DMS79 treated with DMSO at 0.1 percent for 48 hours (cell line): ENCODE measurements around the gene CYBB.
"Not testable (repeated sequence)": the region's sequence is repeated elsewhere in the genome, so short reads cannot be mapped to it uniquely, and the experiment has no call there.

Source experiments
- DNase-seq: peaks from one replicate; lab custom pipeline; 2025; lab: John Stamatoyannopoulos, UW

The CYBB gene

DNA sequence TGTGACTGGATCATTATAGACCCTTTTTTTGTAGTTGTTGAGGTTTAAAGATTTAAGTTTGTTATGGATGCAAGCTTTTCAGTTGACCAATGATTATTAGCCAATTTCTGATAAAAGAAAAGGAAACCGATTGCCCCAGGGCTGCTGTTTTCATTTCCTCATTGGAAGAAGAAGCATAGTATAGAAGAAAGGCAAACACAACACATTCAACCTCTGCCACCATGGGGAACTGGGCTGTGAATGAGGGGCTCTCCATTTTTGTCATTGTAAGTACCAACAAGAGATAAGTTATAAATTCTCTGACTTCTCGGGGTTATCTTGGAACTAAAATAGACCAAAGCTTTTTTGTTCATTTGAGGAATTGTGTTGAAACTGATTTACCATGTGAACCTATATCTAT lies at the start of gene CYBB:
Gene CYBB, plus strand, starts transcription at position 203 of the 400 bp plus-strand sequence. Its CDS starts 19 bp downstream, at position 222.
- no peak for DNase-seq

GRCh38 chrX:37745354-37745753 lies 34.5 kb upstream of the CYBB start:
- DNase-seq = no peak

DNA sequence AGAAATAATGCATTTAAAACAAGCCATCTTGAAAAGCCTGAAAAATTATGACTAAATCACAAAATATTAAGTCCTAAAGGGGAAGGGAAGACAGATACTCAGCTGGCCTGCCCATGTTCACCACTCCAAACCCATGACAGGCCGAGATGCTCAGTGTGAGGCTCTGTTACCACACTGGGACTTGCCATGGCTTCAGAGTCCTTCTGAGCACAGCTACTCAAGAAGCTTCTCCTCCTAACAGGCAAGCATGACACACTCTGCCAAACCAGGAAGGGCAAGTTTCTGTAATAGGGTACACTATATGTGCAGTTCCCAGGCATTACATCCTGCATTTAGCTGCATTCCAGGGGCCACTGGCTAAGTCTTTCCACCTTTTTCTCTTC lies 34.0 kb upstream of the CYBB start:
- DNase-seq = no peak

DNA sequence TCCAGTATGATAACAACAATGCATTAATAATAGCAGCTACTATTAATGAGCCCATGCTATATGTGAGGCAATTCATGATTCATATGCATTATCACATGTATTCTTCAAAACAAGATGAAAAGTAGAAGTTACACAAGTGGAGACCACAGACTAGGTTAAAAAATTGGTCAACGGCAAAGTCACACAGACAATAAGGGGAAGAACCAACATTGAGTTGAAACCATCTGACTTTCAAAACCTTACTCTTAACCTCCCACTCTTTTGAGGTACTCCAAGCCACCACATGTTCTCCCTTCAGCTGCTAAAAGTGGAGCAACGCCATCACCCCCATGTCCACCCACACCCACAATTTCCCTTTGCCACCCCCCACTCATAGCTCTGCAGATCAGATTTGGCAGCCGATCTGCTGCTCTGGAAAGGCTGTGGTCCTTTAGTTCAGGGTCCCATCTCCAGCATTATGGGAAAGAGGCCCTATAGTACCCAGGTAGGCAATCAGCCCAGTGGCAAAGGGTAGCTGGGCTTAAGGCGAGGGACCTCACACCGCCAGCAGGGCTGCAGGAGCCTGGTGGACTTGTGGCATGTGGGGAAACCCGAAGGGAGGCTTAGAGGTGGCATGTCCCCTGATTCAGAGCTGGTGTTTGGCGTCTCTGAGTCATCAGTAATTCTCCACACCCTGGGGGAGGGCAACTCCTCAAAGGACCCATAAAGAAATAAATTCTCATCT lies 33.5 kb upstream of the CYBB start:
- DNase-seq = no peak

DNA sequence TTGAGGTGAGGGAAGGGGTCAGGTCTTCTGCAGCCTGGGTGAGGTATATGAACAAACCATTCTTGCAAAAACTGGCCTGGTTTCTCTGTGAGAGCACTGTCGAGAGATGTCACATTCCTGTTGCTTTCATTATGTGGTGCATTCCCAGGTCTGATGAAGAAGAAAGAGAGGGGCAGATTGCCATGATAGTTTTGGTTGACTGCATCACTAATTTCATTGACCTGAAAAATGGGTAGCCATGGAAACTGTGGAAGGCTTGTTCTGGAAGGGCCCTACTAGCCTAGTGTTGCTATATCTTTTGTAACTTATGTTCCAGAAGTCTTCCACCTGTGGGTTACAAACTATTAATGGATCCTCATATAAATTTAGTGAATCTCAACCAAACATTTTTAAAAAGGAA lies 32.9 kb upstream of the CYBB start:
- DNase-seq = no peak

DNA sequence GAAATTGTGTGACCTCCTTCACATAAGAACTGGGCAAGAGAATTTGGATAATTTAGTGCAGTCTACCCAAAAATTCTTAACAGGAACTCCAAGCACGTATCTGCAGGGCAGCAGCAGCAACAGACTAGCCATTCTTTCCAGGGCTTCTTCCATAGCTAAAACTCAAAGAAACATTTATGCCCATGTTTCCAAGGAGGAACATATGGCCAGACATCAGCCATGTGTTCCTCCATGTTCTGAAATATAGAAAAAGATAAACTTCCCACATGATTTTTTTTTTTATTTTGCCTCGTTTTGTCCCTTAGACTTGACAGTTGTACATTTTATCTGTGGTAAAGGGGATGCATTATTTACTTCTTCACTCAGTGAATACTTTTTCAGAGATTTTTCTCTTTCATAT lies 27.6 kb upstream of the CYBB start:
- DNase-seq = no peak

DNA sequence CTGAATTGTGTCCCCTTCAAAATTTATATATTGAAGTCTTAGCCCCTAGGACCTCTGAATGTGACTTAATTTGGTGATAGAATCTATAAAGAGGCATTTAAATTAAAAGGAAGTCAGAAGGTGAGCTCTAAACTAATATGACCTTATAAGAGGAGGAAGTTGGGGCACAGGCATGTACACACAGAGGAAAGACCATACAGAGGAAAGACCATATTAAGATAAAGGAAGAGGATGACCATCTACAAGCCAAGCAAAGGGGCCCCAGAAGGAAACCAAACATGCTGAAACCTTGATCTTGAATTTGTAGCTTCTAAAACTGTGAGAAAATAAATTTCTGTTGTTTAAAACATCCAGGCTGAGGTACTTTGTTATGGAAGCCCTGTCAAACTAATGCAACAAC lies 26.9 kb upstream of the CYBB start:
- DNase-seq = no peak

DNA sequence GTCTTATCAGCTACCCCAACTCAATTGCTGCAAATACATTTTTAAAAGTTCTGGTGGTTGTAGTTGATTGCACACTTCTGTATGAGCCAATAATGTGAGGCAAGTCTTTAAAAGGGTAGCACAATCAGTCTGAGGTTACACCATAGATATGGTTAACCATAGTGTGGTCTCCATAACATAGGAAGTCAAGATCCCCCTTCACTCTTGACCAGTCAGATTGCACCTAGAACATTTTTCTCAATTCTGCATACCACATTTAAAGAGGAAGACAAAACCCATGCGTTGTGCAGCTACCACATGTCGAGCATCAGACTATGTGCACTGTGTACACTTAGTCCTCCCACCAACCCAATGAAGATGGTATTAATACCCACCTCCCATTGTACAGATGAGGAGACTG lies 26.5 kb upstream of the CYBB start:
- no peak for DNase-seq

DNA sequence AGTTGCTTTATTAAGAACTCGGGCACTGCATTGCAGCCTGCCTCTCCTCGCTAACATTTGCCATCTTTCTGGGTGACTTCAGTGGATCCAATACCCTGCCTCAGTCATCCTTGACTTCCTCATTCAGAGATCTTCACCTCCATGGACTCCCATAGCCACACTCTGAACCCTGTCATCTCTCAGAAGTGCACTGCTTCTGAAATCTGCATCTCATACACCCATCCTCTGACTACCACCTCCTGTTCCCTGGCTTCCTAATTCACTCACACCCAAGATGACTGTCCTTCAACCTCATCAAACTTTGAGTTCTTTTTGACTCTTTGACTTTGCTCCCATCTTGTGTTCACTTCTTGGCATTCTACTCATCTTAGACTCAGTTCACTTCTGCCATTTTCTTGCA lies 25.3 kb upstream of the CYBB start:
- DNase-seq = no peak

- no peak for DNase-seq
Observed at GRCh38 chrX:37755025-37755424, 24.8 kb upstream of the CYBB start.

DNA sequence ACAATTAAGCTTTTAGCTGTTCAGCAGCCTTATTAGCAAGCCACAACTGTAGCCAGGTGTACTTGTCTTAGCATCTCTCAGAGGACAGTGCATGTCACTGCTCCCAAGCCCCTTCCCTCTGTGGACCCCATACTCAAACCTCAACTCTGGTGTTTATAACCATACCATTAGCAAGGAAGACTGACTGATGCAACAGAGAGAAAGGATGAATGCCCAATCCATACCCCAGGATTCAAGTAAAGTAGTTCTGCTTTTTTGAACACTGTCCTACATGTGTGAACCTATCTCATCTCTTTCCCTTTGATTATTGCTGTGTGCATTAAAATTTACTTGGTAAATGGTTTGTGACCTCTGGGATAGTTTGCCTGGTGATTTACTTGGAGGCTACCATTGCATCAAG lies 22.8 kb upstream of the CYBB start:
- DNase-seq = no peak

DNA sequence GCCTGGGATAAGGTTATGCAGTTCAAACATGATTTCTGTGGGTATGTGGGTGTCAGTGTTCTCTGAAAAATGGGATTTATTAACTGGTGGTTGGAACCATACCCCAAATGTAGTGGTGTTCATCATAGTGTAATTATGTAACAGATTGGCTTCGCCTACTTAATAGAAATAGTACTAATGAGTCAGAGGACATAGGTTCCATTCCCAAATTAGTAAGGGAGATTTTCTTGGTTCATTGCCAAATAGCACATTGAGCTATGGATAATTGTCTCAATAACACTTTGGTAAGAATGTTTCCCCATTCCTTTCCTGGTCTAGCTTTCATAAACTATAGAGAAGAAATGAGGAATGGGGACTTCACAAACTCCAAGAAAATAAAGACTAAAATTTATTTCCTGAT lies 20.5 kb upstream of the CYBB start:
- DNase-seq = no peak

DNA sequence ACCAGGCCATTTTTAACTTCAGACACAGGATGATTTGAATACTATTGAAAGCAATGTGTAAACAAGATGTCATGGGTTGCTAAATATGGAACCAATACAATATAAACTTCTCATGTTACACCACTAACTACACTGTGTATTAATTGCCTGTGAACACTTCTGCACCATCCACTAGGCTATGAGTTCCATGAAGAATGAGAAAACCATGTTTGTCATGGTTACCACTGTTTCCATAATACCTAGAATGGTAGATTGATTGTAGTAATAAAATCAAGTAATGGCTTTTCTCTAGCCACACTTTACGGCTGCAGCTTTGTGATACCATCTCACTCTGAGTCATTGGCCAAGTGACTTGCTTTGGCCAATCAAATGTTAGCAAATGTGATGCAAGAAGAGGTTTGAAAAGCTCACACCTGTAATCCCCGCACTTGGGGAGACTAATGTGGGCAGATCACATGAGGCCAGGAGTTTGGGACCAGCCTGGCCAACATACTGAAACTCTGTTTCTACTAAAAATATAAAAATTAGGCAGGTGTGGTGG lies 19.9 kb upstream of the CYBB start:
- no peak for DNase-seq

DNA sequence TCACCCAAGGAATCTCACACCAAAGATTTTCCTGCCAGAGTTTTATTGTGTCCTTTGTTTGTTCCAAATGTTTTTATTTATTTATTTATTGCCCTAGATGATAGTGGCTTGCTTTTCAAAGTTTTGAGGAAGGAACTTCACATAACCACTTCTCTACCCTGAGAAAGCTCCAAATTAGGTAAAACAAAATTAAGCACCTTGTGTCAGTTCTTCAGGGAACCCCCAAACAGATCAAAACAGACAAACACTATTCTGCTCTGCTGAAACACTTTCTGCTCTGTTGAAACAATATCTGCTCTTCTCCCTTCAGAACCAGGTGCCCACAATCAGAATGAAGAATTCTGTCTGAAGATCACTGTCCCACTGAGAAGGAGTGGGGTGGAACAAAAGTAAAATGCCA lies 16.5 kb upstream of the CYBB start:
- no peak for DNase-seq

GRCh38 chrX:37765507-37765906 lies 14.4 kb upstream of the CYBB start:
- DNase-seq = no peak

- no peak for DNase-seq
Observed at GRCh38 chrX:37767430-37767829, 12.4 kb upstream of the CYBB start.

DNA sequence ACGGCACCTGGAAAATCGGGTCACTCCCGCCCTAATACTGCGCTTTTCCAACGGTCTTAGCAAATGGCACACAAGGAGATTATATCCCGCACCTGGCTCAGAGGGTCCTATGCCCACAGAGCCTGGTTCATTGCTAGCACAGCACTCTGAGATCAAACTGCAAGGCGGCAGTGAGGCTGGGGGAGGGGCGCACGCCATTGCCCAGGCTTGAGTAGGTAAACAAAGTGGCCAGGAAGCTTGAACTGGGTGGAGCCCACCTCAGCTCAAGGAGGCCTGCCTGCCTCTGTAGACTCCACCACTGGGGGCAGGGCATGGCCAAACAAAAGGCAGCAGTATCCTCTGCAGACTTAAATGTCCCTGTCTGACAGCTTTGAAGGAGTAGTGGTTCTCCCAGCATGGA lies 11.0 kb upstream of the CYBB start:
- DNase-seq = not testable (repeated sequence)

- DNase-seq = no peak
Observed at GRCh38 chrX:37776283-37776986, 3.4 kb upstream of the CYBB start.

DNA sequence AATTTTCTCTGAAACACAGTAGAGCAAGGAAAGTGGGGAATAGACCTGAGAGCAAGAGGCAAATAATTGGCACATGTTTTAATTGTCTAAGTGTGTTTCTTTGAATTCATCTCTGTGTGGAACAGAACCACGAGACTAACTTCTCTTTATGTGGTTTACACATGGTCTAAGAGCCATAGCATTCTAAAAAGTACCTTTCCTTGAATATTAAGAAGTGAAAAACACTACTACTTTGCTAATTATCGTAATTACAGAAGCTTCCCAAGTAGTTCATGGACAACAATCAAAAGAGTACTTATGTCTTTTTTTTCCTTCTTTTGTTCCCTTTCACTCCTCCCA lies 2.9 kb upstream of the CYBB start:
- no peak for DNase-seq

DNA sequence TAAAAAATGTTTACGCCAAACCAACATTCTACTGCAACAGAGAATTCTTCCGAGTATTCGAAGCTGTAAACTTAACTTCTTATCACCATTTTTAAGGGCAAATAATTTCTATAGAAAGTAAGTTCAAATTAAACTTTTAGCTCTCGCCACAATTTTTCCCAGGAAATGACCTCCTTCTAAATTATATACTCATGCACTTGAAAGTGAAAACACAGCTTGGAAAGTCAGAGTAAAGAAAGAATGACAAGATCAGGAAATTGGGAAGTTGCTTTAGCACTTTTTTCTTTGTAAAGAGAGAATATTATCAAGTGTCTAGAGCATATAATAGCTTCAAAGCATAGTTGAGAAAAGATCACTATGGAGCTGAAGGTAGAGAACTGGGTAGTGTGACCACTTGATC lies 1.2 kb downstream of the CYBB start:
- no peak for DNase-seq

DNA sequence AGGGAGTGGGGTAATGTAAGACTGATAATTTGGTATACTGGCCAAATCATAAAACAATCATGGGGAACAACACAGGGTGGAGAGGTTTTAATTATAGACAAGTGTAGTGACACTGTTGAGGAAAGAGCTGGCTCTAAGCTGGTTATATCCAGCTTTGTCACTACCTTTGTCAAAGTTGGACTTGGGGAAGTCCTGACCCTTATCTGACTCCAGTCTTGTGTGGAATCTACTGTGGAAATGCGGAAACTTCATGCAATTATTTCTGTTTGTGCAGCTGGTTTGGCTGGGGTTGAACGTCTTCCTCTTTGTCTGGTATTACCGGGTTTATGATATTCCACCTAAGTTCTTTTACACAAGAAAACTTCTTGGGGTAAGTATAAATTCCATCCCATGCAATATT lies 2.0 kb downstream of the CYBB start:
- DNase-seq = no peak

- no peak for DNase-seq
Observed at GRCh38 chrX:37782359-37782758, 2.5 kb downstream of the CYBB start.

GRCh38 chrX:37783305-37783704 lies 3.4 kb downstream of the CYBB start:
- no peak for DNase-seq

DNA sequence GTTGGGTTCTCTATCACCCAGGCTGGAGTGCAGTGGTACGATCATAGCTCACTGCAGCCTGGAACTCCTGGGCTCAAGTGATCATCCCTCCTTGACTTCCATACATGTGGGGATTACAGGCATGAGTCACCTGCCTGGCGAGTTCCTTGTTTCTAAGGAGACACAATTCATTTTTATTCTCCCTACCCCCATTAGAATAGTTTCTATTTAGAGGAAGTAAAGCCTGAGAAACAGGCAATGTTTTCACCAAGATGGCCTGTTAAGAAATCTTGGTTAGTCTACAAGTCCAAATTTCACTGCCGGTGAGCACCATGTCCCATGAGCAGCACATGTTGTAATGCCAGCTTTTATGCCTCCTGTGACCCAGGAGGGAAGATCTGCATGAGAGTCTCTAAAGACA lies 5.7 kb downstream of the CYBB start:
- no peak for DNase-seq
